Measurements from ENCODE around the gene HBS1L. TPM values are rescaled to one million over a fixed set of nuclear protein-coding genes. Genes with fewer than 3 reads are reported as not detected.

The HBS1L gene
- total and polyA plus RNA-seq, 2 of the 4 experiments (the other 2 are of a cell fraction): 45.1 to 120 TPM

DNA sequence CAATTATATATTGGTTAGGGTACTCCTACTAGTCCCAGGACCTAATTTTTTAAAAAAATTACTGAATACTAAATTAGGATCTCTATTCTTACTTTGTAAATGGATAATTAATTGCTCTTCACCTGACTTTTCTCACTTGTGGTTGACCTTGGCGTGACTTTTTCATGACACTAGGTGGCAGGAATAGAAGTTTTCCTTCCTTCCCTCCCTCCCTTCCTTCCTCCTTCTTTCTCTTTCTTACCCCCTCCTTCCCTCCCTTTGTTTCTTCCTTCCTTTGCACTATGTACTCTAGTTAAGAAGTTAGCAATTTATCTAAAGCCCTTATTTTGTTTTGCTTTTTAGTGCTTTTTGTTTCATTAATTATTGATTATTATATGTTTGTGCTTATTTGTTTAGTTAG, 20.4 kb upstream of the HBS1L start:
- no peak overlapping the region for H3K4me2 ChIP-seq (ENCODE audit: low read depth, low read length)
- dilution Hi-C loops (cut with HindIII; ENCODE audit: low sequenced_read_pairs, unreplicated experiment) (no loop called here), in situ Hi-C loops (cut with MboI; ENCODE audit: low sequenced_read_pairs) (no loop called here), intact Hi-C loops (cut with micrococcal nuclease) (no loop called here)
- no peak overlapping the region for H2AFZ ChIP-seq (replicated peaks; ENCODE audit: low read length, poor library complexity)
- H3K36me3 ChIP-seq (ENCODE audit: control insufficient read depth, insufficient read depth, low read length): no peaks in the 10 kb centered on the region
- no peak overlapping the region for H3K23ac ChIP-seq (ENCODE audit: low read depth, low read length)
- H2AK5ac ChIP-seq (ENCODE audit: low read depth, low read length): no peak overlapping the region
- no peaks in the 10 kb centered on the region for H3K79me1 ChIP-seq (ENCODE audit: low read depth in 1 of 2, low read length in 2 of 2)
- no peak overlapping the region for H4K91ac ChIP-seq (ENCODE audit: insufficient read depth, low read depth, low read length)
- CTCF ChIA-PET: no interaction called here
- WGBS, 2 experiments (ENCODE audit: extremely low coverage in 2 of 2, insufficient read length in 1 of 2): no CpG with 5 or more reads among the region's 1 CpG
- no peak overlapping the region for H3K27ac ChIP-seq (ENCODE audit: insufficient read depth, low read length)
- H3K14ac ChIP-seq (replicated peaks; ENCODE audit: low read depth, low read length): no peak overlapping the region
- TF ChIP-seq MAFK (IDR thresholded peaks at IDR 0.05; ENCODE audit: low read depth, low read length): no peak
- no peak for TF ChIP-seq CEBPB (IDR thresholded peaks at IDR 0.05; ENCODE audit: low read depth, low read length)
- no peak for TF ChIP-seq CTCF (conservative IDR thresholded peaks at IDR 0.05; ENCODE audit: low read depth, low read length)
- TF ChIP-seq, protein P1, sequence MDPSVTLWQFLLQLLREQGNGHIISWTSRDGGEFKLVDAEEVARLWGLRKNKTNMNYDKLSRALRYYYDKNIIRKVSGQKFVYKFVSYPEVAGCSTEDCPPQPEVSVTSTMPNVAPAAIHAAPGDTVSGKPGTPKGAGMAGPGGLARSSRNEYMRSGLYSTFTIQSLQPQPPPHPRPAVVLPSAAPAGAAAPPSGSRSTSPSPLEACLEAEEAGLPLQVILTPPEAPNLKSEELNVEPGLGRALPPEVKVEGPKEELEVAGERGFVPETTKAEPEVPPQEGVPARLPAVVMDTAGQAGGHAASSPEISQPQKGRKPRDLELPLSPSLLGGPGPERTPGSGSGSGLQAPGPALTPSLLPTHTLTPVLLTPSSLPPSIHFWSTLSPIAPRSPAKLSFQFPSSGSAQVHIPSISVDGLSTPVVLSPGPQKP (IDR thresholded peaks at IDR 0.05; ENCODE audit: borderline replicate concordance, low read depth, low read length): no peak
- no peak for TF ChIP-seq USF2 (IDR thresholded peaks at IDR 0.05; ENCODE audit: low read depth, low read length)
- TF ChIP-seq NFE2L2 (IDR thresholded peaks at IDR 0.05; ENCODE audit: low read depth, low read length): no peak
- no peak for TF ChIP-seq SMC3 (IDR thresholded peaks at IDR 0.05; ENCODE audit: low read depth, low read length)
- TF ChIP-seq RAD21 (IDR thresholded peaks at IDR 0.05; ENCODE audit: low read length): no peak
- no peak overlapping the region for H3K4ac ChIP-seq (ENCODE audit: low read depth, low read length)
- H3K9me1 ChIP-seq (ENCODE audit: insufficient read depth, low read length): no peaks in the 10 kb centered on the region
- DNase-seq (no peak), ATAC-seq (ENCODE audit: low read depth) (no peak)
- no peak overlapping the region for H4K5ac ChIP-seq (ENCODE audit: low read depth, low read length)
- H2BK120ac ChIP-seq (ENCODE audit: low read depth, low read length): no peak overlapping the region
- H2AK9ac ChIP-seq (replicated peaks; ENCODE audit: low read depth, low read length, poor library complexity): no peak overlapping the region
- no peak overlapping the region for H2BK20ac ChIP-seq (ENCODE audit: low read depth, low read length)
- no peaks in the 10 kb centered on the region for H3K9me3 ChIP-seq (ENCODE audit: control insufficient read depth, insufficient read depth, low read length)
- H3K56ac ChIP-seq (ENCODE audit: extremely low read depth, insufficient read depth, low read length): no peak overlapping the region
- BruUV-seq (replicated peaks): no TSS peak
- no peak overlapping the region for H2BK15ac ChIP-seq (ENCODE audit: low read depth, low read length)
- no peaks in the 10 kb centered on the region for H4K20me1 ChIP-seq (ENCODE audit: insufficient read depth, low read length)
- no peak overlapping the region for H3K9ac ChIP-seq (ENCODE audit: low read depth, low read length)
- H2BK5ac ChIP-seq (ENCODE audit: low read depth, low read length, poor library complexity, severe bottlenecking): no peak overlapping the region
- no peaks in the 10 kb centered on the region for H3K4me1 ChIP-seq (ENCODE audit: control insufficient read depth, insufficient read depth, low read length)
- POLR2A ChIA-PET (ENCODE audit: unreplicated experiment): no interaction called here
- H3K27me3 ChIP-seq (ENCODE audit: control insufficient read depth, insufficient read depth, low read length): peaks cover 7% of the 10 kb centered on the region
- no peak overlapping the region for H4K8ac ChIP-seq (ENCODE audit: low read depth in 2 of 2, low read length in 2 of 2)
- no peak overlapping the region for H3K4me3 ChIP-seq (ENCODE audit: insufficient read depth, low read depth, low read length)
- H3K18ac ChIP-seq (ENCODE audit: low read depth, low read length): no peak overlapping the region

All from IMR-90 (cell line).